ENCODE results near the gene LRP1B. TPM values are rescaled to one million over a fixed set of nuclear protein-coding genes. Genes with fewer than 3 reads are reported as not detected.

The LRP1B gene
- total and polyA plus RNA-seq, 2 donors from 2014 or later, result 0.69 to 1.2 TPM

GRCh38 chr2:140269000-140269399 lies 1861.8 kb downstream of the LRP1B start:
- intact Hi-C loops (cut with DNase I), result no loop called here
- no peak for FAIRE-seq
- peak in 3 of 5 donors; percentile 17 to 71 (median 70) for DNase-seq
- Histone ChIP-seq H3K27me3 (ENCODE audit: control insufficient read depth, insufficient read depth, low read length) (no peaks in the 10 kb centered on the region), H3K27ac (ENCODE audit: low read depth in 2 of 2, low read length in 2 of 2) (no peak overlapping the region), H3K36me3 (ENCODE audit: control insufficient read depth in 2 of 3, insufficient read depth in 3 of 3, low read length in 3 of 3) (no peaks in the 10 kb centered on the region), H3K4me3 (ENCODE audit: low read length in 3 of 3) (no peak overlapping the region), H3K4me1 (ENCODE audit: control insufficient read depth in 2 of 3, insufficient read depth in 2 of 3, low read depth in 1 of 3, low read length in 3 of 3) (no peaks in the 10 kb centered on the region), H3K9me3 (ENCODE audit: control insufficient read depth in 2 of 3, insufficient read depth in 1 of 3, low read length in 3 of 3) (no peaks in the 10 kb centered on the region), H3K9ac (ENCODE audit: low read length in 3 of 3) (no peak overlapping the region)
- TF ChIP-seq CTCF (IDR thresholded peaks at IDR 0.05; ENCODE audit: borderline replicate concordance, extremely low read depth, insufficient read depth), result no peak

GRCh38 chr2:140262908-140263307 lies 1867.9 kb downstream of the LRP1B start:
- H3K4me1 ChIP-seq (ENCODE audit: control insufficient read depth in 2 of 3, insufficient read depth in 2 of 3, low read depth in 1 of 3, low read length in 3 of 3), result no peaks in the 10 kb centered on the region
- no peak overlapping the region for H3K4me3 ChIP-seq (ENCODE audit: low read length in 3 of 3)
- no peaks in the 10 kb centered on the region for H3K36me3 ChIP-seq (ENCODE audit: control insufficient read depth in 2 of 3, insufficient read depth in 3 of 3, low read length in 3 of 3)
- no peaks in the 10 kb centered on the region for H3K27me3 ChIP-seq (ENCODE audit: control insufficient read depth, insufficient read depth, low read length)
- no peaks in the 10 kb centered on the region for H3K9me3 ChIP-seq (ENCODE audit: control insufficient read depth in 2 of 3, insufficient read depth in 1 of 3, low read length in 3 of 3)
- intact Hi-C loops (cut with DNase I), result no loop called here
- no peak overlapping the region for H3K9ac ChIP-seq (ENCODE audit: low read length in 3 of 3)
- no peak for FAIRE-seq
- no peak for DNase-seq
- TF ChIP-seq CTCF (IDR thresholded peaks at IDR 0.05; ENCODE audit: borderline replicate concordance, extremely low read depth, insufficient read depth), result no peak
- no peak overlapping the region for H3K27ac ChIP-seq (ENCODE audit: low read depth in 2 of 2, low read length in 2 of 2)

GRCh38 chr2:140257692-140258300 lies 1873.0 kb downstream of the LRP1B start:
- DNase-seq (no peak), FAIRE-seq (no peak)
- no peak for TF ChIP-seq CTCF (IDR thresholded peaks at IDR 0.05; ENCODE audit: borderline replicate concordance, extremely low read depth, insufficient read depth)
- Histone ChIP-seq H3K27me3 (ENCODE audit: control insufficient read depth, insufficient read depth, low read length) (no peaks in the 10 kb centered on the region), H3K4me1 (ENCODE audit: control insufficient read depth in 2 of 3, insufficient read depth in 2 of 3, low read depth in 1 of 3, low read length in 3 of 3) (no peaks in the 10 kb centered on the region), H3K36me3 (ENCODE audit: control insufficient read depth in 2 of 3, insufficient read depth in 3 of 3, low read length in 3 of 3) (no peaks in the 10 kb centered on the region), H3K9ac (ENCODE audit: low read length in 3 of 3) (no peak overlapping the region), H3K27ac (ENCODE audit: low read depth in 2 of 2, low read length in 2 of 2) (no peak overlapping the region), H3K4me3 (ENCODE audit: low read length in 3 of 3) (no peak overlapping the region), H3K9me3 (ENCODE audit: control insufficient read depth in 2 of 3, insufficient read depth in 1 of 3, low read length in 3 of 3) (no peaks in the 10 kb centered on the region)
- intact Hi-C loops (cut with DNase I), result no loop called here

- DNase-seq (no peak), FAIRE-seq (no peak)
- Histone ChIP-seq H3K9ac (ENCODE audit: low read length in 3 of 3) (no peak overlapping the region), H3K4me1 (ENCODE audit: control insufficient read depth in 2 of 3, insufficient read depth in 2 of 3, low read depth in 1 of 3, low read length in 3 of 3) (no peaks in the 10 kb centered on the region), H3K9me3 (ENCODE audit: control insufficient read depth in 2 of 3, insufficient read depth in 1 of 3, low read length in 3 of 3) (no peaks in the 10 kb centered on the region), H3K27me3 (ENCODE audit: control insufficient read depth, insufficient read depth, low read length) (no peaks in the 10 kb centered on the region), H3K27ac (ENCODE audit: low read depth in 2 of 2, low read length in 2 of 2) (no peak overlapping the region), H3K36me3 (ENCODE audit: control insufficient read depth in 2 of 3, insufficient read depth in 3 of 3, low read length in 3 of 3) (no peaks in the 10 kb centered on the region), H3K4me3 (ENCODE audit: low read length in 3 of 3) (no peak overlapping the region)
- no peak for TF ChIP-seq CTCF (IDR thresholded peaks at IDR 0.05; ENCODE audit: borderline replicate concordance, extremely low read depth, insufficient read depth)
- intact Hi-C loops (cut with DNase I), result no loop called here
These were observed 1874.7 kb downstream of the LRP1B start for GRCh38 chr2:140256080-140256479.
